ENCODE results near the gene PLCXD3.

The PLCXD3 gene

DNA sequence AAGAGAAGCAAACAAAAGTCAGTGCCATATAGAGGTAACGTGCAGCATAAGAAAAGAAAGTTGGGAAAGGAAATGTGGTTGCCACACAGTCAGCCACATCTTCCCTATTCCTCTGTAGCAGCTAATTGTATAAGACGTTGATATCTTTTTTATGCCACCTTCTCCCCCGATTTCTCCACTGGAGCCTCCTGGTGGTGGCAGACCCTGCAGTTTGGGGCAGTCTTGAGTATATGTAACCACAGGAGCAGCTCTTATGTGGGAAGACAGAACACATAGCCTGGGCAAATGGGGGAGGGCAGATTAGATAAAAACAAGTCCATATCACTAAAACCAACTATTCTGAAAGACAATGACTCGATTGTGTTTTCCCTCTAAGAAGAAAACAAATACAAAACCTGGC, 99.7 kb downstream of the PLCXD3 start:
- Mint-ChIP-seq H3K4me1 (ENCODE audit: low read depth) (no peaks in the 10 kb centered on the region), H3K36me3 (no peaks in the 10 kb centered on the region), H3K4me3 (no peak overlapping the region), H3K27me3 (peaks cover 2% of the 10 kb centered on the region), H3K27ac (no peak overlapping the region), H3K9me3 (ENCODE audit: low read depth) (peaks cover 5% of the 10 kb centered on the region)

DNA sequence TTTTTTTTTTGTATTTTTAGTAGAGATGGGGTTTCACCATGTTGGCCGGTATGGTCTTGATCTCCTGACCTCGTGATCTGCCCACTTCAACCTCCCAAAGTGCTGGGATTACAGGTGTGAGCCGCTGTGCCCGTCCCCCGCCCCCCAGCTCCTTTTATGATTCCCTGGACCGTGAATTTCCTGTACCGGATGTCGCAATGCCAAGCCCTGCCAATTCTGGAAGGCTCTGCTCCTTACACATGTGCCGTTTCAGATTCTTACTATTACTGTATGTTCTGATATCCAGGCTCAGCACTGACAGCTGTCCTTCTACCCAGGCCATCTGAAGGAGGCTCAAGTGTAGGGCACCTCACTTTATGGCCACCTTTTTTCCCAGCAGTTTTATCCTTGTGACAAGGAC, 100.1 kb downstream of the PLCXD3 start:
- H3K4me1 Mint-ChIP-seq (ENCODE audit: low read depth): no peaks in the 10 kb centered on the region

DNA sequence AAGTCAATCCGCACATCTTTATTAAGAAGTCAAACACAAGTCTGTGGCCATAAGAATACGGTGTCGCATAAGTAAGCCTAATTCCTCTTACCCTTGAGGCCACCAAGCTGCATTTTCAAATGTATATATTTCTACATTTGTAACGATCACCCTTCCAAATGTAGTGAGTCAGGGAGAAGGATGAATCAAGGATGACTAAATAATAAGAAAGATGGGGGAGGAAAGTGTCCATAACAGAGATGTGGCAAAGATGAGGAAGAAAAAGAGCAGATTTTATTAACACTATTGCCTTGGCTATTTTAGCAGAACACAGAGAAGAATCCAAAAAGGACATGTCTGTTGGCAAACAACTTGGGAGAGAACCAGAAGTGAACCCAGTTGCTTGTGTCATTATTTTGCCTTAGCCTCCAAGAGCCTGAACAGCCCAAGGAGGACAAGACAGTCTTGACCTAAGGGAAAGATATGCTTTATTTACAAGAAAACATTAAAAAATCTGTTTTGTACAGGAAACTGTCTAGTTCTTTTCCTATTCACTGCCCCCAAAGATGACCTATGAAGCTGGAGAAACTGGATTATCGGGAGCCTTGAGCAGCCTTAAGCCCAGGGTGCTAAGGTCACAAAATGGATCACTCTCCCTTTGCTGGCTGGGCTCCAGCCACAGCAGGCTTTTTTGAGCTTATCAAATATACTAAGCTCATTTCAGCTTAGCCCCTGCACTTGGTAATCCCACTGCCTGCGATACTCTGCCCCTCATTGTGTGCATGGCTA, 101.5 kb downstream of the PLCXD3 start:
- no peak overlapping the region for H3K27ac Mint-ChIP-seq
- H3K4me1 Mint-ChIP-seq (ENCODE audit: low read depth): no peaks in the 10 kb centered on the region
- no peaks in the 10 kb centered on the region for H3K27me3 Mint-ChIP-seq
- H3K4me3 Mint-ChIP-seq: no peak overlapping the region
- no peaks in the 10 kb centered on the region for H3K36me3 Mint-ChIP-seq
- H3K9me3 Mint-ChIP-seq (ENCODE audit: low read depth): peaks cover 5% of the 10 kb centered on the region

More for the DNA sequence above, 100.1 kb downstream of the PLCXD3 start:
- Mint-ChIP-seq H3K36me3 (no peaks in the 10 kb centered on the region), H3K27me3 (peaks cover 2% of the 10 kb centered on the region), H3K27ac (no peak overlapping the region), H3K4me3 (no peak overlapping the region), H3K9me3 (ENCODE audit: low read depth) (peaks cover 5% of the 10 kb centered on the region)

DNA sequence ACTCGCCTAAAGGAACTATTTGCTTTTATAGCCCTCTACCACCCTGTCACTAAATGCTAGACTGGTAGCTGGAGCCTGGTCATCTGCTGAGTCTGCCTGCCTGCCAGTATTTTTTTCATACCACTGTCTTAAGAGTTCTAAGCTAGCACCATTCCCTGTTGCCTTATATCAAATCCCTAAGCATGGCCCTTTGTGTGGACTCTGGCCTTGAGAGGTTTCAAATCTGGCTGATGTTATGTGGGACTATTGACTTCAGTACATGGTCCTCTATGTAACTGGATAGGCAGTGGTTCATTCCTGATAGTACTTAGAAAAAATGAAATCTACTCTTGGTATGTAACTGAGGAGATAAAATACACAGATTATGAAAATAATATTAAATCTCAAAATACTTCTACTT, 103.5 kb downstream of the PLCXD3 start:
- no peak overlapping the region for H3K4me3 Mint-ChIP-seq
- no peak overlapping the region for H3K27ac Mint-ChIP-seq
- peaks cover 5% of the 10 kb centered on the region for H3K9me3 Mint-ChIP-seq (ENCODE audit: low read depth)
- H3K27me3 Mint-ChIP-seq: no peaks in the 10 kb centered on the region
- H3K36me3 Mint-ChIP-seq: no peaks in the 10 kb centered on the region
- no peaks in the 10 kb centered on the region for H3K4me1 Mint-ChIP-seq (ENCODE audit: low read depth)

DNA sequence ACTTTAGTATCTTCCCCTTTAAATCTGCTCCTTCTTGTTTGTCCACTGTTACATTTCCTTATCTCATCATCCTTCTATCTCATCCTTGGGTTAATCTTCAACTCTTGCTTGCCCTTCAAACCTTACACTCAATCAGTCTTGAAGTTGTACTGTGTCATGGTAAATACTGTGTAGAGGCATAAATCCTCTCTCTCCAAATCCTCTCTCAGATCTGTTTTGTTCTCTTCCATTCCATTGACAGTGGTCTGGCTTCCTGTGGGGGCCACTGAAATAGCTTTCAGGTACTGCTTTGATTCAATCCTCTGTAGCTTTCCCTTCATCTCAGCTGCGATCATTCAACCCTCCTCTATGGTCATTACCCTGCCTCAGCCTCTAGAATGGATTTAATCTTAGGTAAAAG, 104.0 kb downstream of the PLCXD3 start:
- Mint-ChIP-seq H3K27ac (no peak overlapping the region), H3K27me3 (no peaks in the 10 kb centered on the region), H3K4me3 (no peak overlapping the region), H3K9me3 (ENCODE audit: low read depth) (peaks cover 5% of the 10 kb centered on the region), H3K36me3 (no peaks in the 10 kb centered on the region), H3K4me1 (ENCODE audit: low read depth) (no peaks in the 10 kb centered on the region)

DNA sequence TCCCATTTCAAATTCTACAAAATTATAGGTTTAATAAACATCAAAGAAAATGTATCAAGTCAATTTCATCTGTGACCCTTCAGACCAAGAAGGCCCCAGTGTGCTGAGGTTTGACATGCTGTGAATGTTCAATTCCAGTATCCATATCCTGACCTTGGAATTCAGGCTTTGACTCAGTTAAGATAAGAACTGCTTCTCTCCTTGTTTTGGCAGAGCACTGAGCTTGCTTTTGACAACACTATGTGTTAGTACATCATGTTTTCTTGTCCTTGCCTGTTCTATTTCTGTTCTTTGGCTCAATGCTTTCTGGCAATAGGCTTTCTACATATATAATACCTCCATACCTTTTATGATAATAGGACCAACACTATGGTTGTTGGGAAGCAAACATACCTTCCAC, 105.6 kb downstream of the PLCXD3 start:
- H3K4me1 Mint-ChIP-seq (ENCODE audit: low read depth): no peaks in the 10 kb centered on the region
- no peak overlapping the region for H3K4me3 Mint-ChIP-seq
- H3K36me3 Mint-ChIP-seq: no peaks in the 10 kb centered on the region
- H3K27ac Mint-ChIP-seq: no peak overlapping the region
- peaks cover 8% of the 10 kb centered on the region for H3K9me3 Mint-ChIP-seq (ENCODE audit: low read depth)
- H3K27me3 Mint-ChIP-seq: no peaks in the 10 kb centered on the region

DNA sequence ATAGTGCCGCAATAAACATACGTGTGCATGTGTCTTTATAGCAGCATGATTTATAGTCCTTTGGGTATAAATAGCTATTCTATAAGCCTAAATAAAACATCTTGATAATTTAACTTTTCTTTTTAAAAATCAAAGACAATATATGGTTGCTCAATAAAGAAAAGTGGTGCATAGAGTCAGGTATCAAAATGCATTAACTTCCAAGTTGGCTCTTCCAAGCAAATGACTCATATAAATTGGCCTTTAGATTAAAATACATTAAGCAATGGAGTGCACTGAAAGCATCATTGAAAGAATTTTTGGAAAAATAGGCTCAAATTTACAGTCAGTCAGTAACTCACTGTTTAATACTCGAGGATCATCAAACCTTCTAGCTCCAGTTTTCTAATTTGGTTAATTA, 106.6 kb downstream of the PLCXD3 start:
- H3K36me3 Mint-ChIP-seq: no peaks in the 10 kb centered on the region
- peaks cover 9% of the 10 kb centered on the region for H3K9me3 Mint-ChIP-seq (ENCODE audit: low read depth)
- H3K27me3 Mint-ChIP-seq: no peaks in the 10 kb centered on the region
- no peak overlapping the region for H3K27ac Mint-ChIP-seq
- no peak overlapping the region for H3K4me3 Mint-ChIP-seq
- no peaks in the 10 kb centered on the region for H3K4me1 Mint-ChIP-seq (ENCODE audit: low read depth)

DNA sequence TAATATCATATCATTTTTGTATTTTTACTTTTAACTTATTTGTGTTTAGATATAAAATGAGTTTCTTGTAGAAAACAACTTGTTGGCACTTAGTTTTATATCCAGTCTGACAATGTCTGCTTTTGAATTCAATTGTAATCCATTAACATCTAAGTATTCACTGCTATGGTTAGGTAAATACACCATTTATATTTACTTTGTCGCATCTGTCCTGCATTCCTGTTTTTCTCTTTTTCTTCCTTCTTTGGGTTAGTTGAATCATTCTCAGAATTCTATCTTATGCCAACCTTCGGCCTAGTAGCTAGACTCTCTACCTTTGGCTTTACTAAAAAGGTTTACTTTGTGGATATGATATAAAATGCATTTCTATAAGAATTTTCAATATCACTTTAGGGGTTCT, 107.6 kb downstream of the PLCXD3 start:
- H3K36me3 Mint-ChIP-seq: no peaks in the 10 kb centered on the region
- peaks cover 17% of the 10 kb centered on the region for H3K9me3 Mint-ChIP-seq (ENCODE audit: low read depth)
- no peaks in the 10 kb centered on the region for H3K4me1 Mint-ChIP-seq (ENCODE audit: low read depth)
- H3K27ac Mint-ChIP-seq: no peak overlapping the region
- no peaks in the 10 kb centered on the region for H3K27me3 Mint-ChIP-seq
- no peak overlapping the region for H3K4me3 Mint-ChIP-seq

DNA sequence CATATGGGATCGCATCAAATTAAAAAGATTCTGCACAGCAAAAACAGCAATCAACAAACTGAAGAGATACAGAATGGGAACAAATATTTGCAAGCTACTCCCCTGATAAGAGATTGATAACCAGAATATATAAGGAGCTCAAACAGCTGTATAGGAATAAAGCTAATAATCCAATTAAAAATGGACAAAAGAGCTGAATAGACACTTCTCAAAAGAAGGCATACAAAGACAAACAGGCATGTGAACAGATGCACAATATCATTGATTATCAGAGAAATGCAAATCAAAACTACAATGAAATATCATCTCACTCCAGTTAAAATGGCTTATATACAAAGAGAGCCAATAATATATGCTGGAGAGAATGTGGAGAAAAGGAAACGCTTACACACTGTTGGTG, 110.6 kb downstream of the PLCXD3 start:
- no peak overlapping the region for H3K4me3 Mint-ChIP-seq
- H3K4me1 Mint-ChIP-seq (ENCODE audit: low read depth): no peaks in the 10 kb centered on the region
- H3K27me3 Mint-ChIP-seq: no peaks in the 10 kb centered on the region
- H3K27ac Mint-ChIP-seq: no peak overlapping the region
- peaks cover 28% of the 10 kb centered on the region for H3K9me3 Mint-ChIP-seq (ENCODE audit: low read depth)
- H3K36me3 Mint-ChIP-seq: no peaks in the 10 kb centered on the region

DNA sequence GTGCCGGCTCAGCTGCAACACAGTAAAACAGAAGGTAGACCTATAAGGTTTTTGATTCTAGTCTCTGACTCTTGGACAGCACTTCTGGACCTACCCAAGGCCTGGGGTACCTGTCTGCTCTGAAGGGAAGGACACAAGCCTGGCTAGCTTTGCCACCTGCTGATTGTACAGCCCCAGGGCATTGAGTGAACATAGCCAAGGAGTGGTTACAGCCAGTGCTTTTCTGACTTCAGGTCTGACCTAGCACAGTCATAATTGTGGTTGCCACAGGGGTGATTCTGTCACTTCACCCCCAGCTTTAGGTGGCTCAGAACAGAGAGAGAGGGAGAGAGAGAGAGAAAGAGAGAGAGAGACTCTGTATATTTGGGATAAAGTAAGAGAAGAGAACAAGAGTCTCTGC, 118.4 kb downstream of the PLCXD3 start:
- no peaks in the 10 kb centered on the region for H3K27me3 Mint-ChIP-seq
- H3K36me3 Mint-ChIP-seq: no peaks in the 10 kb centered on the region
- H3K4me3 Mint-ChIP-seq: no peak overlapping the region
- H3K9me3 Mint-ChIP-seq (ENCODE audit: low read depth): peaks cover 19% of the 10 kb centered on the region
- no peaks in the 10 kb centered on the region for H3K4me1 Mint-ChIP-seq (ENCODE audit: low read depth)
- no peak overlapping the region for H3K27ac Mint-ChIP-seq

DNA sequence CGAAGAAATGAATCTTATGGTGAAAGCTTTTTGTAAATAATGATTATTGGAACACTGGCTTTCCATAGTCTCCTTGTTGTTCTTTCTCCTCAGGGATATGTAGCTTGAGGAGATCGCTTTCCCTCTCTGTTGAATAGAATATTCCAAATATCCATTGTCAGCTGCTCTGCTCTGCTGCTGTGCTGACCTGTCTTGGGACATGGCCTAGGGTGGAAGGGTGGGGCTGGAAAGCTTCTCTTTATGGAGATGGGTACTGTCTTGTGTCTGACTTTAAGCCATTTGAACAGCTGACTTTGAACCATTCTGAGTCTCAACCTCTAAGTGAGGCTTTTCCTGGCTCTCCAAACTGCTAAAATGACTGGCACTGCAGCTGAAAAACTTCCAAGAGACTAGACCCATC, 135.8 kb downstream of the PLCXD3 start:
- Mint-ChIP-seq H3K27me3 (no peaks in the 10 kb centered on the region), H3K4me3 (no peak overlapping the region), H3K27ac (no peak overlapping the region), H3K9me3 (ENCODE audit: low read depth) (peaks cover 5% of the 10 kb centered on the region), H3K4me1 (ENCODE audit: low read depth) (no peaks in the 10 kb centered on the region), H3K36me3 (no peaks in the 10 kb centered on the region)

DNA sequence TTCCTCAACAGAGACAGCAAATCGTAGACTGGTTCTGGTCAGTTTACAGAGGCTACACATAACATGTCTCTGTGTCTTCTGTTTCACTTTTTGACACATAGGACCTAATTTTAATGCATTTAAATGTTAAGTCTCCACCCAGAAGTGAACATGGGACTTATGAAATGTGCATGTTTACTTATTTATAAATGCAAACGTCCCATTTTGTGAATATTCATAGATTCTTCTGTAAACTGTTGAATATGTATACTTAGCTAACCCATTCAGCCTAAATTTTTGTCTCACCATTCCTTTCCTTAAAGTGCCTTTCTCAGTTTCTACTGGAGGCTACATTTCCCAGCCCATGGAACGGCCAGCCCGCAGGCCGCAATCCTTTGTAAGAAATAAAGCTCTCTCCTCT, 137.2 kb downstream of the PLCXD3 start:
- no peak overlapping the region for H3K27ac Mint-ChIP-seq
- H3K4me3 Mint-ChIP-seq: no peak overlapping the region
- H3K4me1 Mint-ChIP-seq (ENCODE audit: low read depth): no peaks in the 10 kb centered on the region
- no peaks in the 10 kb centered on the region for H3K36me3 Mint-ChIP-seq
- H3K27me3 Mint-ChIP-seq: no peaks in the 10 kb centered on the region
- peaks cover 5% of the 10 kb centered on the region for H3K9me3 Mint-ChIP-seq (ENCODE audit: low read depth)

DNA sequence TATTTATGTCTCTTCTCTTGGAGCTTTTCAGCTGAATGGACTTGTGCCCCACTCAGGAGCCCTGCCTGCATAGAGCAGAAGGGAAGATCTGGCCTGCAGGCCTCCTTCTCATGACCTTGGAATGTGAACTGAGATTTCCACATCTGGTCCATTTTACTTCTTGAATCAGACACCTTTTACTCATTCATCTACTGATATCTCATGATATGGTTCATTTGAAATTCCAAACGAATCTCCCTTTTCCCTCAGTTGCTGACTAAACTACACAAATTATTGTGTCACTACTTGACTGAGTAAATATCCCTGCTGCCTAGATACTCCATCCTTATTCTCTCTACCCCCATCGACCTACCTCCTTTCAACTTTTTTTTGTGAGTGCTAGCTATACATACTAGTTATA, 138.7 kb downstream of the PLCXD3 start:
- Mint-ChIP-seq H3K4me1 (ENCODE audit: low read depth) (no peaks in the 10 kb centered on the region), H3K4me3 (no peak overlapping the region), H3K9me3 (ENCODE audit: low read depth) (peaks cover 4% of the 10 kb centered on the region), H3K27ac (no peak overlapping the region), H3K36me3 (no peaks in the 10 kb centered on the region), H3K27me3 (no peaks in the 10 kb centered on the region)

DNA sequence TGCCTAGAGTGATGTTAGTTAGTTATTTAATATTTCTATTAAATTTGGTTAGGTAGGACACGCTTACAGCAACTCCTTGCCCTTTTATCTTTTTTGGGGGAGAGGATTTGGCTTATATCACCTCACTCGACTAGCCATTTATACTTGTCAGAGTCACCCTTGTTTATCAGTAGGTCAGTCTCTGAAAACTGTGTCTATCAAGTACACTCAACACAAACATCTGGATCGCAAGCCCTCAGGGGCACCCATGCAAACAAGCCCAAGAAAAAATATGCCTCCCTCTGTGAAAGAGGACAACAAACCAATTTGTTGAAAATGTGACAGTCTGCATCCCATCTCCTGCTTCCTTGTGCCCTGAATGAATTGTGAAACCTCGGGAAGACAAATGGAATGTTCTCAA, 139.9 kb downstream of the PLCXD3 start:
- H3K27me3 Mint-ChIP-seq: no peaks in the 10 kb centered on the region
- H3K9me3 Mint-ChIP-seq (ENCODE audit: low read depth): no peaks in the 10 kb centered on the region
- no peaks in the 10 kb centered on the region for H3K4me1 Mint-ChIP-seq (ENCODE audit: low read depth)
- no peaks in the 10 kb centered on the region for H3K36me3 Mint-ChIP-seq
- no peak overlapping the region for H3K27ac Mint-ChIP-seq
- H3K4me3 Mint-ChIP-seq: no peak overlapping the region

DNA sequence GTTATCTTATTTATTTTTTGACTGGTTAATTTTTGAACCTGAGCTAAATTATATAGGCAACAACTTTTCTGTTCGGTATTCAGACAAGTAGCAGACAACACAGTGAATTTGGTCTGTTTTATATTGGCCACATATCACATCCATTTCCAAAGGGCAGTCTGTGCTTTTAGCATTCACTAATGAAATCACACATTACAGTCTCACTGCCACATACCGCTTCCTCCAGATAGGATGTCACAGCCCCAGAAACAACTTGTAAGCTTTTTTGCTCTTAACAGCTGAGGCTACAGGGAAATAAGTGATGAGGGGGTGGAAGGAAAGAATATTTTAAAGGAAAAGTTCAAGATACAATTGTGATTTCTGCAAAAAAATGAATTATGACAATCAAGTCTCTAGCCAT, 140.6 kb downstream of the PLCXD3 start:
- no peak overlapping the region for H3K27ac Mint-ChIP-seq
- H3K4me3 Mint-ChIP-seq: no peak overlapping the region
- no peaks in the 10 kb centered on the region for H3K4me1 Mint-ChIP-seq (ENCODE audit: low read depth)
- H3K36me3 Mint-ChIP-seq: no peaks in the 10 kb centered on the region
- H3K9me3 Mint-ChIP-seq (ENCODE audit: low read depth): no peaks in the 10 kb centered on the region
- H3K27me3 Mint-ChIP-seq: no peaks in the 10 kb centered on the region

DNA sequence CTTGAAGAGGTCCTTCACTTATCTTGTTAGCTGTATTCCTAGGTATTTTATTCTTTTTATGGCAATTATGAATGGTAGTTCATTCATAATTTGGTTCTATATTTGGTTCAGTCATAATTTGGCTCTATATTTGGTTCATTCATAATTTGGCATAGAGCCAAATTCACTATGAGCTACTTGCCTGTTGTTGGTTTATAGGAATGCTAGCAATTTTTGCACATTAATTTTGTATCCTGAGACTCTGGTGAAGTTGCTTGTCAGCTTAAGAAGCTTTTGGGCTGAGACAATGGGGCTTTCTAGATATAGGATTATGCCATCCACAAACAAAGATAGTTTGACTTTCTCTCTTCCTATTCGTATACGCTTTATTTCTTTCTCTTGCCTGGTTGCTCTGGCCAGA, 142.2 kb downstream of the PLCXD3 start:
- H3K4me1 Mint-ChIP-seq (ENCODE audit: low read depth): no peaks in the 10 kb centered on the region
- no peaks in the 10 kb centered on the region for H3K9me3 Mint-ChIP-seq (ENCODE audit: low read depth)
- no peaks in the 10 kb centered on the region for H3K36me3 Mint-ChIP-seq
- H3K4me3 Mint-ChIP-seq: no peak overlapping the region
- H3K27ac Mint-ChIP-seq: no peak overlapping the region
- no peaks in the 10 kb centered on the region for H3K27me3 Mint-ChIP-seq

All from activated naive CD8-positive, alpha-beta T cell (primary cell).